Heart left ventricle (tissue), 13 donors: ENCODE measurements around the gene UBE4A.

Experiments used
- CTCF ChIP-seq, 12 donors: fragments of 200-600 bp; sonication (generic) in 4 of 12; IDR thresholded peaks; one replicate each; pipeline versions ENCODE4 v1.5.0 to v1.8.0; 2018 to 2022; ENCODE audit warnings: antibody characterized with exemption in 12 of 12, mild to moderate bottlenecking in 5 of 12
- POLR2A ChIP-seq, 2 donors: fragments of 450-650 bp; IDR thresholded peaks; one replicate each; pipeline ENCODE4 v1.6.1; 2017; ENCODE audit warnings: antibody characterized with exemption in 2 of 2, mild to moderate bottlenecking in 2 of 2, moderate library complexity in 2 of 2
- donor health status: ischemic (EF 13 %, LVEDD 7.1; RV severe dilation, severe dysfunction).
- donor health status: DM: no; HTN: yes; CAD: no.
- donor health status: DM: no; HTN: no; CAD: no.
- donor health status: ischemic (EF 25% LVEDD 6.9; RV normal size, moderate dysfunction).
- donor health status: ischemic (EF 25% LVEDD 5.7; RV mildly dilated, moderate dysfunction).
- donor health status: ischemic (EF 35%, LVEDD 5.7; RV mildly dilated, moderate dysfunction).
- donor health status: nonischemic (EF 11% LVEDD 7.7; RV severe dilation, severe dysfunction).
- donor health status: DM: yes; HTN: yes; CAD: no.
- donor health status: PGD.
- donor health status: ischemic (EF 29% LVEDD 5.4; RV normal size, mild dysfunction).
- donor health status: nonischemic (EF 23%, LVEDD 6.1; RV moderate dilation, normal function).

DNA sequence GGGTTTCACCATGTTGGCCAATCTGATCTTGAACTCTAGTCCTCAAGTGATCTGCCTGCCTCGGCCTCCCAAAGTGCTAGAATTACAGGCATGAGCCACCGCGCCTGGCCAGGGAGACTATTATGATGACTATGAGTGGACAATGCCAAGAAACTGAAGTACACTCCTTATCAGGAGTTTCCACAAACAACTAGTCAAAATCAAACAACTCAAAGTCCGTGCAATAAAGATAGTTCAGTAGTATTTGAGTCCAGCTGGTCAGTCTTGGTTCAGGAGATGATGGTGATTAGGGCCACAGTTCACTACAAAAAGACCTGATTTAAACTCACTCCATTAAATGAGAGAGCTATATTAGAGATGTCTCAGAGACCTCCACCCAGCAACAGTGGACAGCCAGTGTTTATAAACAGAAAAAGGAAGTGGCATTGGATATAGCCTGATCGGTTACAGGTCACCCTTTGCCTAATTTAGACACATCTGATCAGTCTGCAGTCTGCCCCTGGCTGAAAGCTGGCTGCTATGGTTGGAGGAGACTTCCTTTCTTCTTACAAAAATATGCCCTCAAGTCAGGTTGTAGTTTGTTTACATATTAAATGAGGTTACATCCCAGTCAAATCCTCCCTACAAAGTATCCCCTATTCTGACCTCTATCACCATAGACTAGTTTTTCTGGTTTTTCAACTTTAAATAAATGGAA is 37.9 kb upstream of the UBE4A start:
- TF ChIP-seq CTCF (IDR thresholded peaks at IDR 0.05) (no peak), POLR2A (IDR thresholded peaks at IDR 0.05) (no peak)
